ENCODE measurements around the gene SLC16A3.

SLC16A3 gene

DNA sequence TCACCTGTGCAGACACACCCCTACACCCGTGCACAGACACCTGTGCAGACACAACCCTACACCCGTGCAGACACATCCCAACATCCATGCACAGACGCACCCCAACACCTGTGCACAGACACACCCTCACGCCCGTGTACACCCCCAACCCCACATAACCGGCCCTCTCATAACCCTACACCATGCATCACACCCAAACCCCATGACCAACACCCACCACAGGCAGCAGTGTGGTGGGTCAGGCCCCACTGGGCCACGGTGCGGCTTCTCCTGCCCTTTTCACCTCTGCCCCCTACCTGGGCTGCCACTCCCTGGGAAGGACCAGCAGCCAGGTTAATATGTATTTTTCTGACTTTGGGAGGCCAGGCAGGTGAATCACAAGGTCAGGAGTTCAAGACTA is 4.2 kb upstream of the SLC16A3 start:
- DNase-seq = no peak

DNA sequence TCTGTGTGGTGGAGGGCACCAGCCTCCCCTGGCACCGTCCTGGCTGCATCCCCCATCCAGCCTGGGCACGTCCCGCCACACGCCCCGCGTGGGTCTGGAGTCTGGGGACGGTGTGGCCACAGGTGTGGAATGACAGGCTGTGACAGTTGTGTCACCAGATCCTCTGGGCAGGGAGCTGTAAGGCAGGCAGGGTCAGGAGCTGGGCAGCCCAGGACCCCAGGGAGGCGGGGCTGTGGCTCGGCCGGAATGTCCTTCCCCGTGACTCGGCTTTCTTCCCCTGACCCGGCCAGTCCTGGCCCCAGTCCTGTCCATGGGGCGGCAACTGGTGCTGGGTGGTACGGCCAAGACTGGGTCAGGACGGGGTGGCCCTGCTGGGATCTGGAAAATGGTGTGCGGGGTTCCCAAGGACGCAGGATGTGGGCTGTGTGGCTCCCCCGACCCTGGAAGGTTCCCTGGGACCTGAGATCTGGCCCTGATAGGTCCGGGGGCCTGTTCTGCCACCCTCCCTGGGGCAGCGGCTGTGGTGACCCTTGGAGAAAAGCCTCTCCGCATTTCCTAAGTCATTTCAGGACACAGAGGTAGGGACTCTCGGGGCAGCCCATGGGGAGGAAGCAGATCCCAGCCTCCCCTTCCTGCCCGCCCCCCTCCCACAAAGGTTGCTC is 3.3 kb upstream of the SLC16A3 start:
- no peak for DNase-seq

- no peak for DNase-seq
These were observed 2.6 kb upstream of the SLC16A3 start for GRCh38 chr17:82226146-82226808.

DNA sequence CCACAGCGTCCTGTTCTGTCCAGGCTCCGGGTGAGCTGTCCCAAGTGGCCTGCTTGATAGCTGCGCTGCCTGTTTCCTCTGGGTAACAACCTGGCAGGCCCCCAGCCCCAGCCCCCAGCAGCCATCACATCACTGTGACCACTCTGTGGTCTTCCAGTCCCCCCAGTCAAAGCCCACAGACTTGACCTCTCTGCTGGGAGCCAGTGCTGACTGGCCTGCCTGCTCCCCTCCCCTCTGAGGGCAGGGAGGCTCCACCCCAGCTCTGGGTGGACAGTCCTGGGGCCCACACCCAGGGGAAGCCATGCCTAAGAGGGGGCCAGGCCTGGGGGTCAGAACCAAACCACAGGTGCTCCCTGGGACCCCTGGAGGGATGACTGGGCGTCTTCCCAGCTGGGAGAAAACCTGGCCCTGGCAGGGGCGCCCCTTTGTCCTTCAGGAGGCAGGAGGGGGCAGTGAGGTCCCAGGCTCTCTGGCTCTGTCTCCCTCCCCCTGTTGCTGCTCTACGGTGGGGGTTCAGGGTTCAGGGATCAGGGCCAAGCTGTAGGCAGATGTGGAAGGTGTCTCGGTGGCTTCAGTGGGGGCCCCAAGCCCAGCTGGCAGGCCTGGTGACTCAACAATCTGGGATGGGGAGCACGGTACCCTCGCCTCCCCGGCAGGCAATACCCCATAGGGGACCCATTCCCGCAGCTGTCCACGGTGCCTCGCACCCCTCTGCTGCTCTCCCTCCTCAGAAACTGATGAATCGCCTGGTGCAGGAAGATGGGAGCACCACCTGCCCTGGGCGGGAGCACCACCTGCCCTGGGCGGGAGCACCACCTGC is 1.8 kb upstream of the SLC16A3 start:
- DNase-seq = no peak

GRCh38 chr17:82227629-82228277 is 1.1 kb upstream of the SLC16A3 start:
- no peak for DNase-seq

- DNase-seq = no peak
These were observed 482 bp upstream of the SLC16A3 start for GRCh38 chr17:82228278-82228841.

DNA sequence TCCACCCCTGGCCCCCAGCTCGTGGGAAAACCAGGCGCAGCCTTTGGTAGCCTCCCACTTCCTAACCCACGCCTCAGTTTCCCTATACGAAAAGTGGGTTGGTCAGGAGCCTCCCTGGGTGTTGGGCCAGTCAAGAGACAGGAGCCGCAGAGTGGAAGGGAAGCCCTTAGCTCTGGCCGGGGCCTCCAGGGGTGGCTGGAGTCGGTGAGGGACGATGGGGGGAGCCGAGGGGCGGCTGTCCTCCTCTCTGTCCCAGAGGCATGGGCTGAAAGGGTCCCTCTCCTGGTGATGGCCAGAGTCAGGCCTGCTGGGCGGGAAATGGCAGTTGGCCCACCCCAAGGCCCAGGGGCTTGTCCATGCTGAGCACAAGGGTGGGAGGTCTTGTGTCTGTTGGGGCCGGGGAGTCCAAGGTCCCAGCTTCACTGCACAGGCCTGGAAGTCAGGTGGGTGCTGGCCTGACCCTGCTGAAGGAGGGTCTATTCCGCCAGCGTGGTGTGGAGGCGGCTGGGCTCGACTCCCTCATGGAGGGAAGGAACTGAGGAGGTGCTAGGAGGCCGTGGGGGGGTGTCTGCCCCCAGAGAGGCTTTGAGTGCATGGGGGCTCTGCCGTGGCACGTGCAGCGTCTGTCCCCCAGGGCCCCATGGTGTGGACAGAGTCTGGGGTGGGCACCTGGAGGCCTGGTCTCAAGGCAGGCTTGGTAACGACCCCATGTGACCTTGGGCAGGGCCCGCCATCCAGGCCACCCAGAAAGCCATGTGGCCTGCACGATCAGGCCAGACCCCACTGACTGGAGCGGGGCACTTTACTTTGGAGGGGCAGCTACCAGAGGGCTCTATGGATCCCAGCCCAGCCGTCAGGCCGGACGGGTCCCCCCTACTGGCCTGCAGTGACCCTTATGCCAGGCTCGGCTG is 1.1 kb downstream of the SLC16A3 start:
- DNase-seq = no peak

- DNase-seq = no peak
These were observed 1.9 kb downstream of the SLC16A3 start for GRCh38 chr17:82230609-82231311.

DNA sequence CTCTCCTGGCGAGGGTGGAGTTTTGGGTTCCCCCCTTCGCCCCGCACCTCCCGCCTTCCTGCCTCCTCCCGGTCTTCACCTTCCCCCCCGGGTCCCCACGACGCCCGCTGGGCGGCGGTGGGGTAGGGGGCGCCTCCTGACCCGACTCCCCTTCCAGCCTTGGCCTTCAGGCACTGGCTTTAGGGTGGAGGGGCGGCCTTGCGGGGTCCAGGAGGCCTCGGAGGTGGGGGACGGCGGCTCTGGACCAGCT is 2.4 kb downstream of the SLC16A3 start:
- DNase-seq = no peak

- no peak for DNase-seq
These were observed 2.9 kb downstream of the SLC16A3 start for GRCh38 chr17:82231562-82232321.

DNA sequence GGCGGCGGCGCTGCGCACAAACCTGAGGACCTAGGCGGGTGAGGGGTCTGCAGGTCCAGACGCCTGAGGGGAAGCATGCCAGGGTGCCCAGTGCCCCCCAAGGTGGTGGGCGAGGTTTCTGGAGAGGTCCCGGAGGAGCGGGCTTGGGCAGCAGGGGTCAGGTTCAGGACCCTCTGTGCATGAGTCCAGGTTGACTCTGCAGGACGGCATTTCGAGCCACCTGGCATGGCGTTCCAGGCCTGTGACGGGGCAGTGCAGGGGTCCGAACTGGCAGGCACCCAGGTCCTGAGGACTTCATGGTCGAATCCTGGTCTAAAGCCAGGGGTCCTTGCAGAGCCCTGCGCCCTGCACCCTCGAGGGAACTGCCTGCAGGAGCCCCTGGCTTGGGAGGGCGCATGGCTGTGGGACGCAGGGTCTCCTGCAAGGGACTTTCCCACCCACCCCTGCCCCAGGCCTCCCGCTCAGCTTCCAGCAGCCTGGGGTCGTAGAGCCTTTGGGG is 3.5 kb downstream of the SLC16A3 start:
- no peak for DNase-seq

GRCh38 chr17:82232876-82233785 is 4.3 kb downstream of the SLC16A3 start:
- DNase-seq = no peak

GRCh38 chr17:82234211-82235055 is 5.6 kb downstream of the SLC16A3 start:
- DNase-seq = no peak

DNA sequence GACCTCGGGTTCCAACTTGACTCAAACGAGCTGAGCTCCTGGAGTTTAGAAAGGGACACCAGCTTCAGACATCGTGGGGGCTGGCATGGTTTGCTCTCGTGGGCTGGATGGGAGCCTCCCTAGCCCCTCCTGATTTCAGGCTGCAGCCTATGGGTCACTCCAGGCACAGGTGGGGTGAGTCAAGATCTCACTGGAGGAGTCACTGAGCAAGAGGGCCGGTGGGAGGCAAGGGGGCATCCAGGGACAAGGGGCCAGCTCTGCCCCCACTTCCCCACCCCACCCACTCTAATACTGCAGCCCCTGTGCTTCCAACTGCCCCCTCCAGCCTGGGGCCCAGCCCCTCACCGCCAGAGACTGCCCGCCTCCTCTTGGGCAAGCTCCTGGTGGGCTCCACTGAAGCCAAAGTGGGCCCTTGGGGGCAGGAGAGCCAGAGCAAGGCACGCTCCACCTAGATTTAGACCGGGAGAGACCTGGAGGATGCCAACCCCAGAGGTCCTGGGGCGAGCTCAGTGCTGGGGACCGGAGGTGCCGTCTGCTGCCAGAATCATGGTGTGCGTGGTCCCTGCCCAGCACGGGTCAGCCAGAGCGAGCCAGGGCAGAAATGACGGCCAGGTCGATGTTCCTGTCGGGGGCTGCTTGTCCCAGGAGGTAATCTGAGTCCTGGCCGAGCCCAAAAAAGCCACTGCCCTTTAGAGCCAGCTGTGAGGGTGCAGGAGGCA is 6.4 kb downstream of the SLC16A3 start:
- no peak for DNase-seq

DNA sequence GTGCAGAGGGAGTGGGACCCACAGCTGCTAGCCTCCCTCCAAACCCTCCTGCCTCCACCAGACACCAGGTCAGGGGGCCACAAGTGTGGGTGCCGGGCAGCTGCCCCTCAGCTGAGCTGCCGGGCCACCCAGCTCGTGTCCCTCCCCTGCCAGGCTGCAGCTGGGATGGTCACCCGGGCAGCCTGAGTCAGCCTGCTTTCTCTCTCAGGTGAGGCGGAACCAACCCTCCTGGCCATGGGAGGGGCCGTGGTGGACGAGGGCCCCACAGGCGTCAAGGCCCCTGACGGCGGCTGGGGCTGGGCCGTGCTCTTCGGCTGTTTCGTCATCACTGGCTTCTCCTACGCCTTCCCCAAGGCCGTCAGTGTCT is 6.9 kb downstream of the SLC16A3 start:
- DNase-seq = no peak

DNA sequence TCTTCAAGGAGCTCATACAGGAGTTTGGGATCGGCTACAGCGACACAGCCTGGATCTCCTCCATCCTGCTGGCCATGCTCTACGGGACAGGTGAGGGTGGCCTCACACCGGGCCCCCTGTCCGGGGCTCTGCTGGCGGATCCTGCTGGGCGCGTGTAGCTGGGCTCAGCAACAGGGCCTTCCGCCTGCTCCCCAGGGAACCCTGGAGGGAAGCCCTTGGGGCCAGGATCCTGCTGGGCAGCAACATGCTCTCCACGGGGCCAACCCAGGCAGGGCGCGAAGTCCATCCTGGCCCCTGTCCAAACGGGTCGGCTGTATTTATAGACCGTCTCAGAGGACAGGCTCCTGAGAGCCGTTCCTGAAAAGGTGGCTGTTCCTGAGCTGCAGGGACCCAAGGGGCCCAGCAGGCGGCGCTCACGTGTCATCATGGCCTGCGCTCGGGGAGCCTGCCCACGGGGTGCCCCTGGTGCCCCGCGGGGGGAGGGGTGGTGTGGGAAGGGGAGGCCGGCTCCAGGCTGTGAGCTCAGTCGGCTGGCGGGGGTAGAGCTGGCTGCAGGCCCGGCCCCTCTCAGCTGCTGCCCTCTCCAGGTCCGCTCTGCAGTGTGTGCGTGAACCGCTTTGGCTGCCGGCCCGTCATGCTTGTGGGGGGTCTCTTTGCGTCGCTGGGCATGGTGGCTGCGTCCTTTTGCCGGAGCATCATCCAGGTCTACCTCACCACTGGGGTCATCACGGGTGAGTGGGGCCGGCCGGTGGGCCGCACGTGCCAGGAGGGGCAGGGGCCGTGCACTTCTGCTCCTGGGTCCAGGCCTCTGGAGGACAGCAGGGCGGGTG is 7.5 kb downstream of the SLC16A3 start:
- no peak for DNase-seq
